SU-DHL-6 (cell line): ENCODE measurements around the gene MRO.

Experiments used
- CTCF ChIP-seq: fragments of 200-600 bp; sonication (generic); IDR thresholded peaks from one replicate; pipeline ENCODE4 v1.5.1; 2017; ENCODE audit warnings: antibody characterized with exemption, mild to moderate bottlenecking, low read length, moderate library complexity; ENCODE audit not compliant: insufficient read depth, poor library complexity, severe bottlenecking
- EZH2phosphoT487 ChIP-seq: fragments of 200-600 bp; sonication (generic), shearing (Covaris generic); conservative IDR thresholded peaks from 2 replicates; pipeline ENCODE4 v1.6.1; 2018; ENCODE audit warnings: mild to moderate bottlenecking, antibody characterized with exemption, low read length, moderate library complexity, mixed read lengths

DNA sequence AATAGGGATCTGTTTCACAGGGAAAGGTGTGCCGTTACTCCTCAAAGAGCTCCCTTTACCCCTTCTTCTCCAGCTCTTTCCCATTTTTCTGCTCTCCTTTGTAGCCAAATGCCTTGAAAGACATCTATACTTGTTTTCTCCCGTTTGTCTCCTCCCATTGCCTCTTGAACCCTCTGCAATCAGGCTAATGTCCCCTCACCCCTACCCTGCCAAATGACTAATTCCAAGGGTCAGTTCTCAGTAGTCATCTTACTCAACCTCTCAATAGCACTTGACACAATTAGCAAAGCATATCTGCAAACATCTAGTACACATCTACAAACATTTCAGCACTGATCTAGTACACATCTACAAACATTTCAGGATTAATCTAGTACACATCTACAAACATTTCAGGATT lies 12.6 kb downstream of the MRO start:
- TF ChIP-seq CTCF = no peak
- TF ChIP-seq EZH2phosphoT487 = no peak
